ENCODE data around the gene FOCAD.

Gene FOCAD

GRCh38 chr9:20663133-20663532 lies 20.9 kb upstream of the FOCAD start:
- H3K4me1 ChIP-seq (ENCODE audit: insufficient read depth, low read length, poor library complexity, severe bottlenecking), result no peaks in the 10 kb centered on the region
- no peaks in the 10 kb centered on the region for H3K36me3 ChIP-seq (ENCODE audit: insufficient read depth, low read length)
- no peaks in the 10 kb centered on the region for H3F3A ChIP-seq (ENCODE audit: low read depth)
- H4K20me1 ChIP-seq (ENCODE audit: insufficient read depth, low read length, poor library complexity, severe bottlenecking), result no peaks in the 10 kb centered on the region
- no peak overlapping the region for H3K4me2 ChIP-seq (ENCODE audit: low read depth, low read length, poor library complexity, severe bottlenecking)
- no peak overlapping the region for H2AFZ ChIP-seq (ENCODE audit: low read length)
- H3K4me3 ChIP-seq (ENCODE audit: low read length, poor library complexity, severe bottlenecking), result no peak overlapping the region
- H3K79me2 ChIP-seq (ENCODE audit: insufficient read depth, low read length), result no peaks in the 10 kb centered on the region
- no peaks in the 10 kb centered on the region for H3K9me2 ChIP-seq (replicated peaks; ENCODE audit: low read depth, low read length)
- H3K27me3 ChIP-seq (ENCODE audit: insufficient read depth, low read length, poor library complexity, severe bottlenecking), result no peaks in the 10 kb centered on the region
- TF ChIP-seq EZH2phosphoT487 (IDR thresholded peaks at IDR 0.05; ENCODE audit: borderline replicate concordance), result no peak
- no peak for TF ChIP-seq CTCF (conservative IDR thresholded peaks at IDR 0.05; ENCODE audit: low read length)
- H3K9me3 ChIP-seq (ENCODE audit: insufficient read depth, low read depth, low read length), result no peaks in the 10 kb centered on the region
- H3K9ac ChIP-seq (ENCODE audit: low read depth, low read length, poor library complexity, severe bottlenecking), result no peak overlapping the region

- no peak overlapping the region for H2AFZ ChIP-seq (ENCODE audit: low read length)
- no peaks in the 10 kb centered on the region for H3K36me3 ChIP-seq (ENCODE audit: insufficient read depth, low read length)
- H3K9ac ChIP-seq (ENCODE audit: low read depth, low read length, poor library complexity, severe bottlenecking), result no peak overlapping the region
- no peaks in the 10 kb centered on the region for H3K9me2 ChIP-seq (replicated peaks; ENCODE audit: low read depth, low read length)
- H3K9me3 ChIP-seq (ENCODE audit: insufficient read depth, low read depth, low read length), result no peaks in the 10 kb centered on the region
- no peaks in the 10 kb centered on the region for H3F3A ChIP-seq (ENCODE audit: low read depth)
- no peaks in the 10 kb centered on the region for H3K79me2 ChIP-seq (ENCODE audit: insufficient read depth, low read length)
- H3K4me3 ChIP-seq (ENCODE audit: low read length, poor library complexity, severe bottlenecking), result no peak overlapping the region
- no peak overlapping the region for H3K4me2 ChIP-seq (ENCODE audit: low read depth, low read length, poor library complexity, severe bottlenecking)
- H3K27me3 ChIP-seq (ENCODE audit: insufficient read depth, low read length, poor library complexity, severe bottlenecking), result no peaks in the 10 kb centered on the region
- TF ChIP-seq CTCF (conservative IDR thresholded peaks at IDR 0.05; ENCODE audit: low read length) (no peak), EZH2phosphoT487 (IDR thresholded peaks at IDR 0.05; ENCODE audit: borderline replicate concordance) (no peak)
- no peaks in the 10 kb centered on the region for H3K4me1 ChIP-seq (ENCODE audit: insufficient read depth, low read length, poor library complexity, severe bottlenecking)
- no peaks in the 10 kb centered on the region for H4K20me1 ChIP-seq (ENCODE audit: insufficient read depth, low read length, poor library complexity, severe bottlenecking)
Measured at GRCh38 chr9:20664501-20664900, 19.6 kb upstream of the FOCAD start.

GRCh38 chr9:20670395-20670794 lies 13.7 kb upstream of the FOCAD start:
- no peaks in the 10 kb centered on the region for H3K36me3 ChIP-seq (ENCODE audit: insufficient read depth, low read length)
- no peaks in the 10 kb centered on the region for H3K27me3 ChIP-seq (ENCODE audit: insufficient read depth, low read length, poor library complexity, severe bottlenecking)
- H3K79me2 ChIP-seq (ENCODE audit: insufficient read depth, low read length), result no peaks in the 10 kb centered on the region
- TF ChIP-seq CTCF (conservative IDR thresholded peaks at IDR 0.05; ENCODE audit: low read length), result no peak
- no peak for TF ChIP-seq EZH2phosphoT487 (IDR thresholded peaks at IDR 0.05; ENCODE audit: borderline replicate concordance)
- no peaks in the 10 kb centered on the region for H3K4me1 ChIP-seq (ENCODE audit: insufficient read depth, low read length, poor library complexity, severe bottlenecking)
- H3K9me2 ChIP-seq (replicated peaks; ENCODE audit: low read depth, low read length), result no peaks in the 10 kb centered on the region
- 0 out of 2 replicates have a peak, but pooled peaks cover 3% of the 10 kb centered on the region for H3F3A ChIP-seq (ENCODE audit: low read depth)
- no peak overlapping the region for H3K4me3 ChIP-seq (ENCODE audit: low read length, poor library complexity, severe bottlenecking)
- H3K4me2 ChIP-seq (ENCODE audit: low read depth, low read length, poor library complexity, severe bottlenecking), result no peak overlapping the region
- no peaks in the 10 kb centered on the region for H3K9me3 ChIP-seq (ENCODE audit: insufficient read depth, low read depth, low read length)
- H2AFZ ChIP-seq (ENCODE audit: low read length), result no peak overlapping the region
- no peaks in the 10 kb centered on the region for H4K20me1 ChIP-seq (ENCODE audit: insufficient read depth, low read length, poor library complexity, severe bottlenecking)
- no peak overlapping the region for H3K9ac ChIP-seq (ENCODE audit: low read depth, low read length, poor library complexity, severe bottlenecking)
